Glutamatergic neuron (in vitro differentiated cells): ENCODE measurements around the gene GPHA2. TPM values are rescaled to one million over a fixed set of nuclear protein-coding genes. Genes with fewer than 3 reads are reported as not detected.

ENCODE experiments used
- DNase-seq: peaks from one replicate; pipeline ENCODE4 v3.0.0; 2022
- H3K27ac Mint-ChIP-seq: one replicate; pipeline ENCODE4 v1.8.0; 2020; ENCODE audit warnings: mild to moderate bottlenecking, mixed read lengths, inconsistent platforms; ENCODE audit not compliant: unreplicated experiment
- H3K27me3 Mint-ChIP-seq: one replicate; pipeline ENCODE4 v1.8.0; 2020; ENCODE audit warnings: mild to moderate bottlenecking, moderate library complexity, mixed read lengths, inconsistent platforms; ENCODE audit not compliant: unreplicated experiment
- H3K36me3 Mint-ChIP-seq: one replicate; pipeline ENCODE4 v1.8.0; 2020; ENCODE audit warnings: mild to moderate bottlenecking, mixed read lengths, inconsistent platforms; ENCODE audit not compliant: unreplicated experiment
- H3K4me1 Mint-ChIP-seq: one replicate; pipeline ENCODE4 v1.8.0; 2020; ENCODE audit warnings: mild to moderate bottlenecking, low read depth, mixed read lengths, inconsistent platforms; ENCODE audit not compliant: unreplicated experiment
- H3K4me3 Mint-ChIP-seq: one replicate; pipeline ENCODE4 v1.8.0; 2020; ENCODE audit warnings: mild to moderate bottlenecking, mixed read lengths, inconsistent platforms; ENCODE audit not compliant: unreplicated experiment
- H3K9me3 Mint-ChIP-seq: one replicate; pipeline ENCODE4 v1.8.0; 2020; ENCODE audit warnings: mild to moderate bottlenecking, moderate library complexity, mixed read lengths, inconsistent platforms; ENCODE audit not compliant: unreplicated experiment
- total RNA-seq: library from RNA; stranded (reverse); fragmentation: NEBNext Ultra II Directional; extraction: Animal tissue kit (Norgen Biotek cat#: 25700); gene quantifications from one replicate; pipeline ENCODE4 v1.2.1, GENCODE V29; 2021; ENCODE audit not compliant: unreplicated experiment
- TF ChIP-seq, protein P1 (sequence below): fragments of 200-600 bp; sonication (generic); IDR thresholded peaks from one replicate; pipeline ENCODE4 v1.5.0; 2021; ENCODE audit not compliant: partially characterized antibody, unreplicated experiment

The GPHA2 gene
- total RNA-seq, 1 donor from 2014 or later = not detected

DNA sequence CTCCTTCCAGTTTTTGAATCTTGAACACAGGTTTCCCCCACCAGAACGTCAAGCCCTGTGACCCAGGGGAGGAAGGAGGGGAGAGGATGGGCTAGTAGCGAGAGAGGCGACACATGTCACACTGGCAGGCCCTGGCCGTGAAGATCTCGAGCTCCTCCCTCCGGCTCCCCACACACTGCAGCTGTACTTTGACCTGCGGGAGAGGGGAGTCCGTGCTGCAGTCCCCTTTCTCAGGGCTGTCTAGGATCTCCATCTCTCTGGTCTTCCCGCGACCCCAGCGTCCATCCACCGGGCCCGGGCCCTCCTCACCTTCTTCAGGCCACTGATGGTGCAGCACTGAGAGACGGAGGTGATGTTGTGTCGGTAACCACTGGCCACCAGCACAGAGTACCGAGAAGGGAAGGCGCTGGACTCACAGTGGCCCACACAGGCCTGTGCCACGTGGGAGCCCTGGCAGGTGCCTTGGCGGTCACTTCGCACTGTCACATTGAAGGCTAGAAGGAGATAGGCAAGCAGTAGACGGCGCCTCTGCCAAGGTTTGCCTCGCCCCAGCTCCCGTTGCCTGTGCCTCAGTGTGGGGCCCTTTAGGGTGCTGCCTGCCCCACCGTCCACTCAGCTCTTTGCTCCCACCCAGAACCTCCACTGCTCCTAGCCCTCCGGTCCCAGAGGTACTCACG is 873 bp downstream of the GPHA2 start:
- DNase-seq = peak; percentile 59
- peaks cover 46% of the 10 kb centered on the region for H3K4me1 Mint-ChIP-seq
- peaks cover 13% of the 10 kb centered on the region for H3K9me3 Mint-ChIP-seq
- peaks cover 15% of the 10 kb centered on the region for H3K36me3 Mint-ChIP-seq
- TF ChIP-seq, protein P1, sequence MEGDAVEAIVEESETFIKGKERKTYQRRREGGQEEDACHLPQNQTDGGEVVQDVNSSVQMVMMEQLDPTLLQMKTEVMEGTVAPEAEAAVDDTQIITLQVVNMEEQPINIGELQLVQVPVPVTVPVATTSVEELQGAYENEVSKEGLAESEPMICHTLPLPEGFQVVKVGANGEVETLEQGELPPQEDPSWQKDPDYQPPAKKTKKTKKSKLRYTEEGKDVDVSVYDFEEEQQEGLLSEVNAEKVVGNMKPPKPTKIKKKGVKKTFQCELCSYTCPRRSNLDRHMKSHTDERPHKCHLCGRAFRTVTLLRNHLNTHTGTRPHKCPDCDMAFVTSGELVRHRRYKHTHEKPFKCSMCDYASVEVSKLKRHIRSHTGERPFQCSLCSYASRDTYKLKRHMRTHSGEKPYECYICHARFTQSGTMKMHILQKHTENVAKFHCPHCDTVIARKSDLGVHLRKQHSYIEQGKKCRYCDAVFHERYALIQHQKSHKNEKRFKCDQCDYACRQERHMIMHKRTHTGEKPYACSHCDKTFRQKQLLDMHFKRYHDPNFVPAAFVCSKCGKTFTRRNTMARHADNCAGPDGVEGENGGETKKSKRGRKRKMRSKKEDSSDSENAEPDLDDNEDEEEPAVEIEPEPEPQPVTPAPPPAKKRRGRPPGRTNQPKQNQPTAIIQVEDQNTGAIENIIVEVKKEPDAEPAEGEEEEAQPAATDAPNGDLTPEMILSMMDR = no peak
- peaks cover 12% of the 10 kb centered on the region for H3K27me3 Mint-ChIP-seq
- H3K27ac Mint-ChIP-seq = peak overlapping the region; percentile 93
- peak overlapping the region; percentile 65 for H3K4me3 Mint-ChIP-seq

DNA sequence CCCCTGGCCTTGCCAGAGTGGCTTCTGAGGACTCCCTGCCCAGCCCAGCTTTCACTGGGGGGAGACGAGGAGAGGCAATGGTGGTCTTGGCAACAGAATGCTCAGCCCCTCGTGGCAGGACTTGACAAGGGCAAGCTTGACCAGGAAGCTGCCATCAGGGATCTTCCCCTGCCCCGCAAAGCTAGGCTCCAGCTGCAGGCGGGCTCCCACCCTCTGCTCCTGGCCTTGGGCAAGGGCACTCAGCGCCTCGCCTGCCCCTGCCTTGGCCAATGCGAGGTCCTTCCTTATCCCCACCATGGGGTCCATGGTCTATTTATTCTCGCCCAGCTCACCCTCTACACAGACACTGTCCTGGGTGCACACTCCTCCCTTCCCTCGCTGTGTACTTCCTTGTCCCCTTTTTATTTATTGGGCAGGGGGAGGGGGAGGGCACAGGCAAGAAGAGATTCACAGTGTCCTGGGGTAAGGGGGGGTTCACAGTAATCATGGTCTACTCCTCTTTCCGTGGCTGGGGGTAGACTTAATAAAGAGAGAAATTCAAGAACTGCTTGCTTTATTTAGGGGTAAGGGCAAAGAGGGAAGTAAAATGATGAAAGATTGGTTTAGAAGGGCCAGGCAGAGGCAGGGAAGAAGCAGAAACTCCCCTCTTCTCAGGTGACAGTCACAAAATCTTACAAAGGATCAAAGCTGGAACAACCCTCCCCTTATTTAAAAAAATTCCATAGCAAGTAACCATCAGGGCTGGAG is 1.6 kb downstream of the GPHA2 start:
- Mint-ChIP-seq H3K4me1 (peaks cover 46% of the 10 kb centered on the region), H3K9me3 (peaks cover 15% of the 10 kb centered on the region), H3K27ac (peak overlapping the region; percentile 93), H3K36me3 (peaks cover 15% of the 10 kb centered on the region), H3K4me3 (peak overlapping the region; percentile 65), H3K27me3 (peaks cover 12% of the 10 kb centered on the region)
- no peak for DNase-seq
- TF ChIP-seq, protein P1 = no peak

DNA sequence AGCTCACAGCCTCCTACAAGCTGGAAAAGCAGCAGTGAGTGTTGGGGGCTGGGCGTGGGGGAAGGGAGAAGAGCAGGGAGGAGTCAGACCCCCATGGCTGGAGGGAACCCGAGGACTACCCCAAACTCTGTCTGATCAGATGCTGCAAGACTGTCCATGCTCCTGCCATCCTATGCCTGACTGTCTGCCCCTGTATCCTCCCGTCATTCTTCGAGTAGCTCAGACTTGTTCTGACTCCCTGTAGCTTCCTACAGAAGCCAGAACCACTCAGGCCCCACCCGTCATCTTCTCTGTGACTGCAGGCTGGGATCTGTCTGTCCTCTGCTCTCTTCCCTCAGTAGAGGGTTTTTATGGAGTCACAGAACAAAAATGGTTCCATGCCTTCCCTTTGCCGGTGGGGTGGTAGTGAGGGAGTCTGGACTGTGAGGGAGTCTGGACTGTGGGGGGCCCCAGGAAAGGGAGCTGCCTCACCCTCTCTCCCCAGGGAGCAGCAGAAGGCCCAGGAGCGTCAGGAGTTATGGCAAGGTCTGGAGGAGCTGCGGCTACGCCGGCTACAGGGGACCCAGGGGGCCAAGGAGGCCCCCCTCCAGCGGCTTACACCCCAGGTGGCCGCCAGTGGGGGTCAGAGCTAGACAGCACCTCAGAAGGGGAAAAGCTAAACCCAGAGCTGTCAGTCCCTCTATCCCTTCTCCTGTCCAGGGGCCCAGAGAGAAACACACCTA is 2.3 kb downstream of the GPHA2 start:
- no peak for DNase-seq
- Mint-ChIP-seq H3K36me3 (peaks cover 15% of the 10 kb centered on the region), H3K4me1 (peaks cover 43% of the 10 kb centered on the region), H3K9me3 (peaks cover 15% of the 10 kb centered on the region), H3K27ac (peak overlapping the region; percentile 64), H3K27me3 (peaks cover 12% of the 10 kb centered on the region), H3K4me3 (peak overlapping the region; percentile 38)
- TF ChIP-seq, protein P1 = no peak

DNA sequence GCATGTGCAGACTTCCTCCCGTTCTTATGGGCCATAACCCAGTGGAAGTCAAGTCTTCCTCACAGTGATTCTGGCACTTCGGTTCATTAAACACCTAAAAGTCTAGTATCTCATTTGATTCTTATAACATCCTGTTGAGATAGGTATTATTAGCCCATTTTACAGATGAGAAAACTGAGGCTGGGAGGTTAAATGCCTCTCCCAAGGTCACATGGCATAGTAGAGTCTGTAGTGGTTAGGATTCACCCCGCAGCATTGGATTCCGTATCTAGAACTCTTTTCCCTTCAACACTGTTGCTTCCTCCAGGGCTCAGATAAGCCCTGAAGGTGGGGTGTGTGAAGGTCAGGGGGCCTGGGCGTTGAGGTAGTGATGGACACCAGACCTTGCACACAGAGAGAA is 3.4 kb downstream of the GPHA2 start:
- Mint-ChIP-seq H3K4me3 (no peak overlapping the region), H3K9me3 (peaks cover 12% of the 10 kb centered on the region), H3K27me3 (peaks cover 10% of the 10 kb centered on the region), H3K4me1 (peaks cover 32% of the 10 kb centered on the region), H3K27ac (peak overlapping the region; percentile 38), H3K36me3 (peaks cover 15% of the 10 kb centered on the region)
- TF ChIP-seq, protein P1 = no peak
- no peak for DNase-seq
